OCI-M2 (cell line): ENCODE data around the gene ELN.

Source experiments
- DNase-seq: peaks from one replicate; lab custom pipeline; 2025; ENCODE audit not compliant: unreplicated experiment; lab: John Stamatoyannopoulos, UW

Gene ELN

DNA sequence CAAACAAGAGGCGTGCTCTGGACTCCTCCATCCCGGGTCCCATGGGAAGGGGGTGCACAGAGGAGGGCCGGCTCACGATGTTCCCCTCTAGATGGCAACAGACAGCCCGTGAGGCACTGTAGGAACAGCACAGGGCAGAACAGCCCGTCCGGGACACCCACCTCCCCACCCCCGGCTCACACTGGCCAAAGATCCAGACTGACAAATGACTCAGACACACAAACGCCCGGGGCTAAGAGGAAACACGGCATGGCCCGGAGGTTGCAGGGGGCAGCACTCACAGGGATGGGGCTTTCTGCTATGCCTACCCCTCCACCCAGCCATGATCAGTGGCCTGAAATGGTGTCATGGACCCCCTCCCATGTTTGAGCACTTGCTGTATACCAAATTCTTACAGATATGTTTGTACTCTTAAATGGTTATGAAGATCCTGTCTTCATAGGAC is 4.9 kb upstream of the ELN start:
- no peak for DNase-seq

DNA sequence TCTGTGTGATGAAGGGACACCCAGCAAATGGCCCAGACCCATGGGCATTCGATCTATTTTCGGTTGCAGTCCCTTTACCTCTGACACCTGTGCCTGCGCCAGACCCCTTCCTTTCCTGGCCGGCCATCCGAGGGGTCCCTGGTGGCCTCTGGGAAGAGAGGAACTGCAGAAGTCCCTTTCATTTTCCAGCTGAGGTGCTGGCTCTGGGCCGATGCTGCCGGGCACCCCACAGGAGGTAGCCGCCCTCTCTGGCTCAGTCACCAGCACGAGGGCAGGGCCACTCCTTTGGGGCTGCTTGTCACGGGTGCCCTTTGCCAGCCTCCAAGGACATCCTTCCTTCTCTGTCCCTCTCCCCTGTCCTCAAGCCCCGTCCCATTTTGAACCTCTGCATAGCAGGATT is 4.2 kb upstream of the ELN start:
- no peak for DNase-seq

DNA sequence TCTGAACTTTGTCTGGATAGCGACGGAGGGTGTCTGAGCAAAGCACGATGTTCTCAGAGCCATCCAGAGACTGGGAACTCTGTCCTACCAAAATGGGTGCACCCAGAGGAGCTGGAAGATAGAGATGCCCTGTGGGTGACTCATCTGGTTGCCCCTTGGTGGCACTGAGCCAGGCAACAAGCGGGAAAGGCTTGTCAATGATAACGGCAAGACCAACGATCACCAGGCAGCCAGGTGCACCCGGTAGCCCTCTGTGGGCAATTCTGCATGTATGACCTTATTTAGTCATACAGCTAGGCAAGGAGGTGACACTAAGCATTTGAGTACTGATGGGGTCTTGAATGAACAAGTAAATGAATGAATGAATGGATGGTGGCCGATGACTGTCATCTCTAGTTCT is 2.8 kb upstream of the ELN start:
- DNase-seq, result no peak

DNA sequence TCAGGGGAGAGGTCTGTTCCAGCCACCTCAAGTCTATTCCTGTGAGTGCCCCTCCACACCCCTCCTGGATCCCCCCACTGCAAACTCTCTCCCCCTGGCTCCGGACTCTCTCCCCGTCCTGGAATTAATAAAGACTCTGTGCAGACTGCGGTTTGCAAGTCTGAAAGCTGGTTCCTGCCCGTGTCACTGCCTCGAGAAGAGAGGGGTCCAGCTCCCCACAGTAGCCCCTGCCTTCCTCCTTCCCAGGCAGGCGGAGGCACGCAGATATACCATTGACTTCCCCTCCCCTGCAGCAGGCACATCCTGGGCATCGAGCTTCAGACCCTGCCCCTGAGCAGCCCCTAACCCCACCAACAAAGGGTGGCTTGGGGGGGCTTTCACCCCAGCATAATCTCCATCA is 2.2 kb upstream of the ELN start:
- DNase-seq, result no peak

DNA sequence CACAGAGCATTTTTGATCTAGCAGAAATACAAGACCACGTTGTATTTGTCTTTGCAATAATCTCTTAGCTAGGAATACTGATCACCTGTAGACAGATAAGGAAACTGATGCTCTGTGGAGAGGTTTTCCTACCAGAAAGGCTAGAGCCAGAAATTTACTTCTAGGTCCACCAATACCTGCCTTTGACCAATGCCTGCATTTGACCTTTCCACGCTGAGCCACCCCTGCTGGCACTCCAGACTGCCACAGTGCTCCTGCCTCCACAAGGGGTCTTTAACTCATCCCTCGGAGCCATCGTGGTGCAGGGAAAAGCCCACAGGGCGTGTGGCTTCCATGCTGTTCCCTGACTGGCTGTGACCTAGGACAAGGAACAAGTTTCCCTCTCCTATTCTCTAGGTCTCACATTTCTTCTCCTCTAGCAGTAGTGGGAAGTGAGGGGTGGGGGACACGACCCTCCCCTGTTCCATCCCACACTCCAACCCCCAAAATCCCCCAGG is 1.5 kb upstream of the ELN start:
- DNase-seq, result no peak

DNA sequence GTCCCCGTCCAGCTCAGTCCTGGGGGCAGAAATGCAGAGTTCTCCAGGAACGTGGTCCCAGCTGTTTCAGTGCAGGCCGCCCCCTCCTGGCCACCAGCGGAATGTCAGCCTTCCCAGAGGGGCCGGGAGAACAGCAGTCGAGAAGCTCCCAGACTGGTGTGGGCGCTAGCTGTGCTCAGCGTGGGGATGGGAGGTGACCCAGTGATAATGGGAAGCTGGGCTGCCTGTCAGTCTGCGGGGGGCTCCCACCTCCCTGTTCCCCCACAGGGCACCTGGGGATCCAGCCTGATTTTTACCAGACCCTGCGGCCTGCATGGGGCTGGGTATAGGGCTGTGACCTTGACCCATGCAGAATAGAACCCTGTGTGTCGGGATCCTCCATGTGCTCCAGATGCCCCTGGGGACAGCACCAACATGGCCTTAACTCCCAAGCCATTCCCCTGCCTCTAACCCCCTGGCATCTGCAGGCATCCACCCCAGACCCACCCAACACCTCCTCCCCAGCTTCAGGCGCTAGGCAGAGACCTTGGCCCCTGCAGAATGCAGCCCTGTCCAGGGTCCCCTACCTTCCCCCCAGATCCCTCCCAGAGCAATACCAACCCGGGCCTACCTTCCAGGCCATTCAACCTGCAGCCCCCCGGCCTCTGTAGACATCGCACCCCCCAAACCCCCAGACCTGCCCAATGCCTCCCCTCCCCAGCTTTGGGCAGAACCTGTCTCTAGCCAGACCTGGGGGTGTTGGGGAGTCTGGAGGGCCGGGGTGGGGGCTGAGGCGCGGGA is 880 bp upstream of the ELN start:
- DNase-seq, result peak; percentile 4

DNA sequence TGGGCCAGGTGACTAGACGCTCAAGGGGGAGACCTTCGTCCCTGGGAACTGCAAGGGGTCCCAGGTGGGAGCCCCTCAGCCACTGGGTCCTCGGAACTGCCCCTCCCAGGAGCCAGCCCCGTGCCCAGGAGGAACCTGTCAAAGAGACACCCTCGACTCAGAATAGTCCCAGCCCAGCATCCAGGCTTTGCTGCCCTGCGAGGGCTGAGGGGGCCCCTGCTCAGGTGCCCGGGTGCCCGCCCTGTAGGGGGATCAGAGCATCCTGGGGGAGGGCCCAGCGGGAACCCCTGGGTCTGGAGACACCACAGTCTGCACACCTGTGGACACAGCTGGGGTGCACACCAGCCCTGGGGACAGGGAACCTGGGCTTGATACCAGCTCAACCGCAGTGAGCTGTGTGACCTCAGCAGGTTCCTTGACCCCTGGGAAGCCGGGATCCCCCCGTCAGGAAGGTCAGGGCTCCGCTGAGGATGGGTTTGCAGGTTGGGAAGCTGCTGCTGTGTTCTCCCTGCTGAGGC is 407 bp downstream of the ELN start:
- no peak for DNase-seq

DNA sequence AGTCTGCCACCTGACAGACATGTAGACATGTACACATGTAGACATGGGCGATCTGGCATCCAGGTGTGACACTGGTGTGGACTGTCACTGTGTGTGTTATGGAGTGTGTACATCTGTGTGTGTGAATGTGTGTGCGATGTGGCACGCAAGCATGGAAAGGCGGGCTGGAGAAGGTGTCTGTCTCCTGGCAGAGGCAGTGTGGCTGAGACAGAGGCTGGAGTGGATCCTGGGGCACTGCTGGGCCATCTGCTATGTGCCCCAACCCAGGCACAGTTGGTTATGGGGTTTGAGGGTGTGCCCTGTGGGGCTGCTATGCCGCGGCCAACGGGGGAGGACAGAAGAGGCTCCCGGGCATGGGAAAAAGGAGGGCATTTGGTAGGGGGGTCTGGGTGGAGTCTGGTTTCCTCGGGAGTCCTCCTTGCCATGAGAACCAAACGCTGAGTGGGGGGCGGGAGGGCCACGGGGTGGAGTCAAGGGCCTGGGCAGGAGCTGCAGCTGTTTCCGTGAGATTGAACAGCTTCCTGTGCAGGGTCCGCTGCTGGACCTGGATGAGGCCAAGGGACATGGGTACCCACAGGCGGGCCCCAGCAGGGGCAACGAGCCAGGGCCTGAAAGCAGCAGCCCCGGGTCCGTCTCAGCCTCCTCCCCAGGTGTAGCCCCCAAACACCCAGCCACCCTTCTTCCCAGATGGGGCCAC is 1.3 kb downstream of the ELN start:
- DNase-seq, result no peak

DNA sequence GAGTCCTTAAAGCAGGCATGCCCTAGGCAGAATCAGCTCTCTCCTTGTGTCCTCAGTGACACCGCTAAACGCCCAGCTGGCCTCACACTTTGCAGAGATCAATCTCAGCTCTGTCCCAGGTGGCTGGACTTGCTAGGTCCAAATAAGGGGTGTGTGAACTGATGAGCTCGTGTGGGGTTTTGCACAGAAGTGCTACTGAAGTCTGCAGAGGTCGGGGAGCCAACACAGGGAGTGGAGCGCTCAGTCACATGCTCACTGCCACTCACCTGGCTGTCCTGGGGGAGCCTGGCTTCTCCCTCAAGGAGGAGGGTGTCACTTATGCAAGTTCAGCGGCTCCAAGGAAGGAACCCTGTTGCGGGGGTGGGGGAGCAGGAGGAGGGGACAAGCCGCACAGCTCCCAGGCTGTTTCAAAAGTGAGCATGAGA is 2.0 kb downstream of the ELN start:
- no peak for DNase-seq

DNA sequence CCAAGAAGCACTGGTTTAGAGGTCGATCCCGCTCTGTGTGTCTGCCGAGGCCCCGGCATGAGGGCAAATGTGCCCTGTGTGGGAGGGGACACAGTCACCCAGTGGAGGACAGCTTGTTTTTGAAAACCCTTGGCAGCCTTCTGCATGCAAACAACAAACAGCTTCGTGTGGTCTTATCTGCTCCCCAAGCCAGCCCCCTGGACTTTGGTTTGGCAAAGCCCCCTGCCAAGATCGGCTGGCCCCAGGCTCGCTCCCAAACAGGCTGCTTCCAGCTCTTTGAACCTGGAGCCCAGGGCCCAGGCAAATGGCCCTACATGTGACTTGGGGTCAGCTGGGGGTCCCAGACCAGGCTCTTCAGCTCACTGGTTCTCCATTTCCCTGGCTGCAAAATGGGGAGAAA is 2.9 kb downstream of the ELN start:
- DNase-seq, result no peak

DNA sequence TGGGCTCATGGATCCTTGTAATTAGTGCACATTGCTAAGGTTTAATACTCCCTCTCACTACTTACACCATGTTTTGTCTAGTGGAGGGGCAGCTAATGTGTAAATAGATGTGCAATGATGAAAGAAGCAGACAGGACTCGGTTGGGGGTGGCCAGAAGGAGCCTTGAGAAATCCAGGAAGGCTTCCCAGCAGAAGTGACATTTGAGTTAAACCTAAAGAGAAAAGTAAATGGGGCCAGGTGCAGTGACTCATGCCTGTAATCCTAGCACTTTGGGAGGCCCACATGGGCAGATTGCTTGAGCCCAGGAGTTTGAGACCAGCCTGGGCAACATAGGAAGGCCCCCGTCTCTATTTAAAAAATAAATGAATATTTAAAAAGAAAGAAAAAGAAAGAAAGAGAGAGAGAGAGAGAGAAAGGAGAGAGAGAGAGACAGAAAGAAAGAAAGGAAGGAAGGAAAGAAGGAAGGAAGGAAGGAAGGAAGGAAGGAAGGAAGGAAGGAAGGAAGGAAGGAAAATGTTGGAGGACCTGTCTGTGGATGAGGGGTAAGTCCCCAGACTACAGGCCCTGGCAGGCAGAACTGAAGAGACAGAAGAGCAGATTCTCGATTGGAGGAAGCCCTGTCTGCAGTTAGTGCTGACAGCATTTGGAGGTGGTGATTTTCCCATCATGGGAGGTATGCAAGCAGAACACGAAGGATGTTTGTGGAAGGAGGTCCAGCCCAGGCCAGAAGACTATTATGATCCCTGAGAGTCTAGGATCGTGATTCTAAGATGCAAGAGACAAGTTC is 3.6 kb downstream of the ELN start:
- DNase-seq, result no peak

DNA sequence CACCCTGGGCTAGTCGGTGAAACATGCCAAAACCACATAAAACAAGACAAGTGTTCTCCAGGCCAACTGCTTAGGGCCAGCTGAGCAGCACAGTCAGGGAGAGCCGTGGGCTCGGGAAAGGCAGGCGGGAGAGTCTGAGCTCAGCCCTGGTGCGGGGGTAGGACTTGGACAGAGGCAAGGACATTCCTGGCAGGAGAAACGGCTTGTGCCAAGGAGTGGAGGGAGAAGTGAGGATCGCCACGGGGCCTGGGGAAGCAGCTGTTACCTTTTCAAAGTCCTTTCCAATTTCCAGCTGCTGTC is 4.2 kb downstream of the ELN start:
- DNase-seq, result no peak

DNA sequence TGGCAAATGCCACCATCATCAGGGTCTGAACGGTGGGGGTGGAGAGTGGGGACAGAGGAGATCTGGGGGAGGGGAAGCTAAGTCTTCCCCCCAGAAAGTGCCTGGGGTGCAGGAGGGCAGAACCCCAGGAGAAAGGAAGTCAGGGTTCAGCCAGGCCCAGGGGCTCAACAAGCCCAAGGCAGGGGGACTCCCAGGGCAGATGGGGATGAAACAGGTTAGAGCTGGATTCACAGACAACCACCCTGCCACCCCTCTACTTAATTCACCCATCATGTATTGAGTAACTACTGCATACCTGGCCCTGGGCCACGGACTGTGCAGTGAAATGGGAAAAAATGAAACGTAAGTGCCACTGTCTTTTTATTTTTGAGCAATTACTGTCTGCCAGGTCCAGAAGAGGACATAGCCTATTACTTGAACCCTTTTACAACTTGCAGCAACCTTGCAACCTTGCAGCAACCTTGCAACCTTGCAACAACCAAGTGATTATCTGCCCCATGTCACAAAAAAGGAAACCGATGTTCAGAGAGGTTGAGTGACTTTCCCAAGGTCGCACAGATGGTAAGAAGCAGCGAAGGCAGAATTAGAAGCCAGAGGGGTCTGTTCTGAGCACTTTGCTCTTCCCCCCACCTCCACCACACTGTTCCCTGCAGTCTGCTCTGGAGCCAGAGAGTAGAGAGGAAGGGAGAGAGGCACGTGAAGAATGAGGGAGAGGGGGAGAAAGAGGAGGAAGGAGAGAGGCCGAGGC is 4.8 kb downstream of the ELN start:
- DNase-seq, result no peak

DNA sequence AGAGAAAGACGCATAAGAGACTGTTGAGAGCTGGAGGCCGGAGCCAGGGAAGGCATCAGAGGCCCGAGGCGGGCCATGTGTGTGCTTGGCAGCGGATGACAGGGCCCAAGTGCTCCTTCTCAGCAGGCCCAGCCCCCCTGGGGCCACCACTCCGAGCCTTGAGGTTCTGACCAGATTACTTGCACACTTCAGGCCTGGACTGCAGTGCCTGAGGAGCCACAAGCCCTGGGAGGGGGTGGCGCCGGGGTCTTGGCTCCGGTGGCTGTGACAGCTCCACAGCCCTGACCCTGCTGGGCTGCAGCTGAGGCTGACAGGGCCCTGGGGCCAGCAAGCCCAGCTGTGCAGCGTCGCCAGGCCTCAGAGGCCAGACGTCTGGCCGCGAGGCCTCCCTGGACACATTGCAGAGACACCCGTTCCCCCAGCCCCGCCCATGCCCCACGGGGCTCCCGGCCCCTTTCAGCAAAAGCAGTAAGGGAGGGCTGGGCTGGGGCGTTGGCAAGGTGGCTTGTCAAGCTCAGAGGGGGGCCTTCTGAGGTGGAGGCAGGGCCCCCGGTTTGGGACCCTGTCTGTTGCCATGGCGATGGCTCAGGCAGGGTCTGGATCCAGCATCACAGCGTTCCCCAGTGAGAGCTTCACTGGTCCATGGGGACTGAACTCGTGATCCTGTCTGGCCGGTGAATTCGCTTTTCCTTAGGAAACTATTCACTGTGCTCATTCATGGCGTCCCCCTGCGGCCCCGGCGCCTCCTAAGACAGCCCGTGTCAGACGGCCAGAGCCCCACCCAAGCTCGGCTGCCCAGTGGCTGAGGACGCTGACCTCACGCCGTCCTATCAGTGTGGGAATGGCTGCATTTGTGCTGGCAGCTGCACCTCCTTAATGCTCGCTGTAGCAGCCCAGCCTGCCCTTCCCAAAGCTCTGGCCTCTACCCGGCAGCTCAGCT is 5.7 kb downstream of the ELN start:
- no peak for DNase-seq

DNA sequence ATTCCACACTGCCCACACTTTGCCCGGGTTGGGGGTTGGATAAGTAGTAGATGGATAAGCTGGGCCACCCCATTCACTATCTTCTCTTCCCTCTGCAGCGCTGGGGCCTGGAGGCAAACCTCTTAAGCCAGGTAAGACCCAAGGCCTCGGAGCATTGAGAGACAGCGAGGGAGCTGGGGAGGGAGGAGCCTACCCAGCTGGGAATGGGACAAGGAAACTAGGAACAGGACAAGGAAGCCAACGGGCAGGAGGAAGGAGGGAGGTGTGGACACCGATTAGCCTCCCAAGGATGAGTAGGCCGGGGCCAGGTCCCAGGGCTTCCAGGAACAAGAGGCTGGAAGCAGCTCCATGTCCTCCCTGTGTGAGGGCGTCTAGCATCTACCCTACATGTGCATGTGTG is 9.6 kb downstream of the ELN start:
- DNase-seq, result no peak

DNA sequence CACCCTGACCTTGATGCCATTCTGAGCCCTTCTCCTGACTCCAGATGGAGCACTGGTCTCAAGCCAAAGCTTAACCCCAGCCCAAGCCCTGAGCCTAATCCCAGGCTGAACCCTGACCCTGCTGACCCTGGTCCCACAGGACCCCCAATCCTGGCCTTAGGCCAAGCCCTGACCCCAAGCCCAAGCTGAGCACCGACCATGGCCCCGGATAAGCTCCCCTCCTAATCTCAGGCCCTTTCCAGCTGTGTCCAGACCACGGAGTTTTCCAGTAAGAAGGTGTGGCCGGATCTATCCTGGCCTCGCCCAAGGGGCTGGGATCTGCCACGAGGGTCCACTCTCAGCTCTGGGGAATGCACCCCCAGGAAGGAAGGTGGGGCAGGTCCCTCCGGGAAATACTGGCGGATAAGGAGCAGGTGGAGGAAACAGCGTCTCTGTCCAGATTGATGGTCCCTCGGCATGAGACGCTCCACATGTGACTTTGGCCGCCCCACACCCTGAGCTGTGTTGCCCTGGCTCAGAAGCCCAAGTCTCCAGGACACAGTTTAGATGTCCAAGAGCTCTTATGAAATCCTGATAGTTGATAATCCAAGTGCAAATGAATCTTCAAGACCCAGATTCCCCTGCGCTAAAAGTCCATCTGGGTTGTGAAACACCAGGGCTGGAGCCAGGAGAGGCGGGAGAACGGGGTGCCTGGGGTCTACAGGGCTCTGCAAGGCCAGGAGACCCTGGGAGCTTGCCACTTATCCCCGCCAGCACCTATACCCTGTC is 10.4 kb downstream of the ELN start:
- DNase-seq, result no peak

DNA sequence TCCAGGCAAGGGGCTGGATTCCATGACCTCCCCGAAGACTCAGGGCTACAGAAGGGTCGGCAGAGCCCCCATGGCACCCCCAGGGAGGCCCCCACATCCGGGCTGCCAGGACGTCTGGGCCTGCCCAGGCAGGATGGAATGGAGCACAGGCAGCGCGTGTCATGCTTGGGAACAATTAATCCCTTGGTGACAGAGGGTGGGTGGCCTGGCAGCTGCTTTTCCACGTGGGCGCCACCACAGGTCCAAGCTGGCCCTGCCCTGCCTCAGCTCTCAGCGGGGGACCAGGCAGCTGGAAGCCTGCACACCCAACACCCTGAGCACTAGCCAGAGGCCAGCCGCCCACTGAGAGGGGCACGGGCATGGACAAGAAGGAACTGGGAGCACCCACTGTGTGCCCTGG is 11.4 kb downstream of the ELN start:
- DNase-seq, result no peak

DNA sequence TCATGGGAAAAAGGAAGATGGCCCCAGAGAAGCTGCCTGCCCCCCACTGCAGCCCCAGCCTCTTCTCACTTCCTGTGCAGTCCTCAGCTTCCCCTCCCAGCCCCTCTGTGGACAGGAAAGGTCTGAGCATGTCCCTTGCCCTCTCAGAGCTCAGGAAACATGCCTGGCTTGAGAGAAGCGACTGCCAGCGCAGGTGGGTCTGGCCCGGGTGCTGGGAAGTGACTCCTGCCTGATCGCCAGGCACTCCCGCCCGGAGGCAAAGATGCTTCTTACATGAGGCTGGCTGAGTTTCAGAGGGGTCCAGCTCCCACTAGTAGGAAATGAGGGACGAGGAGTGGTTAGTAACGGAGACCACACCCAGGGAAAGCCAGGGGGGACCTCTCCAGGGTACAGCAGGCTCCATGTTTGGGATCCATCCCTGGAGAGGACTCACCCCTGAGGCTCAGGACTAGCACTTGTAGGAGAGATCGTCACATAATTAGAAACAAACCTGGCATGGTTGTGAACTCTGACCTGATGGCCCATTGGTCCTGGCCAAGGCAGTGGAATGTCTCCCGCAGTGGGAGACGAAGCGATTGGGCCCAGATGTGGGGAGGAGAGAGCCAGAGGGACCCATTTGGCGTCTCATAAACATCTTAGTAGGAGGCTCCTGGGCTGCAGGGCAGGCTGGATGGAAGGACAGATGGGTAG is 12.3 kb downstream of the ELN start:
- DNase-seq, result no peak
